Endothelial cell of umbilical vein (primary cell): ENCODE results near the gene RFX1. TPM values are rescaled to one million over a fixed set of nuclear protein-coding genes. Genes with fewer than 3 reads are reported as not detected.

Source experiments
- BruUV-seq: library from RNA; stranded (reverse); fragments of 400-500 nt; replicated peaks from 2 replicates; lab custom pipeline; 2021; lab: Mats Ljungman, UMichigan
- CTCF ChIA-PET: fragments of 300-600, 350-600 bp; sonication (Branson Sonifier 250); formaldehyde crosslinking; loops from one replicate; lab custom pipeline; 2021; ENCODE audit warnings: antibody characterized with exemption, inconsistent platforms; lab: Charles Lee
- POLR2A ChIA-PET: fragments of 300-600, 350-600 bp; sonication (Branson Sonifier 250); formaldehyde crosslinking; loops from one replicate; lab custom pipeline; 2021; ENCODE audit warnings: antibody characterized with exemption, inconsistent platforms; lab: Charles Lee
- DNase-seq: peaks from one replicate; pipeline ENCODE4 v3.0.0-alpha.2; 2011; ENCODE audit warnings: low read depth, low spot score
- FAIRE-seq: peaks from 2 replicates; lab custom pipeline; 2011; peaks lifted over from hg19 to GRCh38; lab: Jason Lieb, UNC
- H2AFZ ChIP-seq: 2 replicates; pipeline ENCODE4 v1.6.0; 2012; ENCODE audit warnings: low read depth, low read length, control low read depth, inconsistent platforms
- H3K27ac ChIP-seq: 2 replicates; pipeline ENCODE4 v1.5.1; 2011; ENCODE audit warnings: low read depth, mild to moderate bottlenecking, control low read depth, low read length, moderate library complexity; ENCODE audit not compliant: insufficient read depth
- H3K27me3 ChIP-seq, 2 experiments: 2 replicates each; pipeline versions ENCODE4 v1.6.0 to v1.6.1; 2011; ENCODE audit warnings: low read length in 2 of 2, mixed read lengths in 1 of 2; ENCODE audit not compliant: control insufficient read depth in 2 of 2, insufficient read depth in 2 of 2
- H3K36me3 ChIP-seq, 2 experiments: 2 replicates in 1 of 2; 3 replicates in 1 of 2; pipeline ENCODE4 v1.5.1; 2011; ENCODE audit warnings: low read length in 2 of 2, mild to moderate bottlenecking in 1 of 2, moderate library complexity in 1 of 2; ENCODE audit not compliant: control insufficient read depth in 2 of 2, insufficient read depth in 2 of 2; ENCODE audit errors: extremely low read depth in 1 of 2
- H3K4me1 ChIP-seq: 3 replicates; pipeline ENCODE4 v1.5.1; 2011; ENCODE audit warnings: mild to moderate bottlenecking, low read length; ENCODE audit not compliant: control insufficient read depth, insufficient read depth; ENCODE audit errors: extremely low read depth
- H3K4me2 ChIP-seq: 2 replicates; pipeline ENCODE4 v1.6.1; 2011; ENCODE audit warnings: low read length, control low read depth, mixed read lengths; ENCODE audit not compliant: insufficient read depth
- H3K4me3 ChIP-seq, 3 experiments: fragments of 200-600 bp in 1 of 3; sonication (generic), shearing (Covaris generic) in 1 of 3; replicated peaks in 1 of 3; 2 replicates each; pipeline ENCODE4 v1.5.1; 2011 to 2016; ENCODE audit warnings: control low read depth in 3 of 3, low read length in 3 of 3, mild to moderate bottlenecking in 2 of 3, inconsistent platforms in 1 of 3, low read depth in 1 of 3, moderate library complexity in 1 of 3; ENCODE audit not compliant: insufficient read depth in 1 of 3
- H3K79me2 ChIP-seq: 2 replicates; pipeline ENCODE4 v1.6.0; 2012; ENCODE audit warnings: low read length, inconsistent platforms; ENCODE audit not compliant: control insufficient read depth, insufficient read depth
- H3K9ac ChIP-seq: replicated peaks from 2 replicates; pipeline ENCODE3; 2011; ENCODE audit warnings: low read length, control low read depth; ENCODE audit not compliant: insufficient read depth; ENCODE audit errors: extremely low read depth
- H3K9me1 ChIP-seq: replicated peaks from 3 replicates; pipeline ENCODE4 v1.6.0; 2011; ENCODE audit warnings: mild to moderate bottlenecking, low read length; ENCODE audit not compliant: control insufficient read depth, insufficient read depth; ENCODE audit errors: extremely low read depth
- H3K9me3 ChIP-seq: replicated peaks from 2 replicates; pipeline ENCODE4 v1.5.1; 2012; ENCODE audit warnings: low read length, inconsistent platforms; ENCODE audit not compliant: control insufficient read depth, insufficient read depth
- H4K20me1 ChIP-seq: replicated peaks from 2 replicates; pipeline ENCODE3; 2011; ENCODE audit warnings: mild to moderate bottlenecking, low read length; ENCODE audit not compliant: control insufficient read depth, insufficient read depth; ENCODE audit errors: extremely low read depth
- CTCF ChIP-seq, 2 donors: IDR thresholded peaks; 1 replicate in 1 of 2; 2 replicates in 1 of 2; pipeline ENCODE4 v1.5.1; 2011; ENCODE audit warnings: low read length in 2 of 2, mild to moderate bottlenecking in 2 of 2, moderate library complexity in 2 of 2, control low read depth in 1 of 2, inconsistent platforms in 1 of 2, low read depth in 1 of 2; ENCODE audit not compliant: insufficient read depth in 1 of 2; ENCODE audit errors: extremely low read depth in 1 of 2
- EZH2 ChIP-seq: IDR thresholded peaks from 2 replicates; pipeline ENCODE4 v1.6.1; 2012; ENCODE audit warnings: borderline replicate concordance, low read depth, mild to moderate bottlenecking, moderate library complexity, low read length, inconsistent platforms; ENCODE audit not compliant: severe bottlenecking
- FOS ChIP-seq: IDR thresholded peaks from 2 replicates; pipeline ENCODE4 v1.6.1; 2011; ENCODE audit warnings: mild to moderate bottlenecking, low read length, moderate library complexity, borderline replicate concordance; ENCODE audit not compliant: insufficient read depth
- GATA2 ChIP-seq: IDR thresholded peaks from 2 replicates; pipeline ENCODE4 v1.7.0; 2011; ENCODE audit warnings: low read depth, mild to moderate bottlenecking, moderate library complexity, mixed read lengths, low read length; ENCODE audit not compliant: insufficient read length, insufficient read depth
- JUN ChIP-seq: IDR thresholded peaks from 2 replicates; pipeline ENCODE4 v1.6.1; 2011; ENCODE audit warnings: borderline replicate concordance, low read depth; ENCODE audit not compliant: insufficient read length, insufficient read depth
- MAX ChIP-seq: IDR thresholded peaks from 2 replicates; pipeline ENCODE4 v1.6.1; 2011; ENCODE audit not compliant: insufficient read depth, insufficient read length
- MYC ChIP-seq: IDR thresholded peaks from one replicate; pipeline ENCODE4 v1.6.1; 2011; ENCODE audit warnings: mild to moderate bottlenecking, low read depth, low read length
- POLR2A ChIP-seq: IDR thresholded peaks from 2 replicates; pipeline ENCODE4 v1.6.1; 2012; ENCODE audit warnings: low read depth, mild to moderate bottlenecking, control low read depth, low read length
- POLR2AphosphoS5 ChIP-seq: IDR thresholded peaks from 2 replicates; pipeline ENCODE4 v1.6.1; 2012; ENCODE audit warnings: low read depth, mild to moderate bottlenecking, control low read depth, low read length, moderate library complexity; ENCODE audit not compliant: insufficient read depth
- dilution Hi-C: fragments of 300-500 bp; cut with MboI; formaldehyde crosslinking; loops from one replicate; pipeline ENCODE4 v1.15.0; 2019; ENCODE audit warnings: low sequenced_read_pairs; ENCODE audit not compliant: extremely low pct_ligation_motif_present
- intact Hi-C: fragments of 100-400 bp; cut with micrococcal nuclease; formaldehyde crosslinking; loops from one replicate; pipeline ENCODE4 v1.10.0; 2022
- polyA plus RNA-seq, 4 experiments: library from polyadenylated mRNA; depleted of rRNA in 3 of 4; stranded (reverse) in 3 of 4; unstranded in 1 of 4; fragments of >200 nt; gene quantifications; 2 replicates each; pipeline versions ENCODE4 v1.2.1 to v1.2.3, GENCODE V29; 2011 to 2012; ENCODE audit warnings: missing spikeins in 1 of 4
- total RNA-seq: library from RNA; stranded (reverse); gene quantifications from 2 replicates; pipeline ENCODE4 v1.2.3, GENCODE V29; 2021

RFX1 gene
- total and polyA plus RNA-seq, 2 donors (not counting 3 experiments of a cell fraction or from before 2014, with no cell fraction given), result 2.3 to 14.7 TPM

GRCh38 chr19:13959141-13959961 is 46.8 kb downstream of the RFX1 start:
- H3K27ac ChIP-seq, result no peak overlapping the region
- CTCF ChIA-PET, result interaction anchor here (0.7 to 1.7 kb wide), 4 partner anchors 72 to 177 kb away, joined by 3 to 11 read pairs (median 3); partner anchors contain the start of genes ASF1B, IL27RA and MISP3
- POLR2A ChIA-PET, result interaction anchor here (0.6 kb wide), 1 partner anchor 12 kb away, joined by 4 read pairs; no protein-coding TSS in a partner anchor

GRCh38 chr19:13958043-13958442 is 48.1 kb downstream of the RFX1 start:
- POLR2A ChIA-PET, result no interaction called here
- FAIRE-seq (no peak), DNase-seq (no peak)
- CTCF ChIA-PET, result interaction anchor here (0.7 kb wide), 1 partner anchor 101 kb away, joined by 3 read pairs; no protein-coding TSS in a partner anchor
- no peak overlapping the region for H3K4me3 ChIP-seq
- H3K9ac ChIP-seq, result no peak overlapping the region
- H3K27ac ChIP-seq, result no peak overlapping the region
- H3K9me1 ChIP-seq, result no peaks in the 10 kb centered on the region
- no peak overlapping the region for H3K4me2 ChIP-seq
- dilution Hi-C loops (no loop called here), intact Hi-C loops (no loop called here)
- peaks cover 17 to 31% of the 10 kb centered on the region in 2 experiments for H3K36me3 ChIP-seq
- no peak overlapping the region for H2AFZ ChIP-seq
- BruUV-seq, result no TSS peak
- H3K79me2 ChIP-seq, result peaks cover 16% of the 10 kb centered on the region
- H4K20me1 ChIP-seq, result no peaks in the 10 kb centered on the region
- H3K4me1 ChIP-seq, result peaks cover 8% of the 10 kb centered on the region
- TF ChIP-seq FOS (no peak), MYC (no peak), POLR2AphosphoS5 (no peak), CTCF (IDR thresholded peaks at IDR 0.05; ENCODE audit: extremely low read depth in 1 of 2, insufficient read depth in 1 of 2, low read depth in 1 of 2, low read length in 2 of 2) (no peak), GATA2 (no peak), JUN (no peak), MAX (no peak), POLR2A (no peak), EZH2 (no peak)
- H3K9me3 ChIP-seq, result no peaks in the 10 kb centered on the region
- no peaks in the 10 kb centered on the region for H3K27me3 ChIP-seq

More at GRCh38 chr19:13959141-13959961, 46.8 kb downstream of the RFX1 start:
- TF ChIP-seq FOS (no peak), MAX (no peak), POLR2AphosphoS5 (no peak), MYC (no peak), JUN (no peak), EZH2 (no peak)
- no peak for FAIRE-seq
- TSS peak; percentile 13 for BruUV-seq
- H3K4me1 ChIP-seq, result no peaks in the 10 kb centered on the region
- no peaks in the 10 kb centered on the region for H3K27me3 ChIP-seq
- H3K36me3 ChIP-seq, result peaks cover 17 to 30% of the 10 kb centered on the region in 2 experiments
- H3K4me3 ChIP-seq, result no peak overlapping the region
- no peak overlapping the region for H2AFZ ChIP-seq
- no peak overlapping the region for H3K9ac ChIP-seq
- intact Hi-C loops (no loop called here), dilution Hi-C loops (no loop called here)
- H3K9me1 ChIP-seq, result no peaks in the 10 kb centered on the region
- peaks cover 3% of the 10 kb centered on the region for H3K79me2 ChIP-seq
- DNase-seq, result no peak
- no peaks in the 10 kb centered on the region for H3K9me3 ChIP-seq
- H3K4me2 ChIP-seq, result no peak overlapping the region
- no peaks in the 10 kb centered on the region for H4K20me1 ChIP-seq
